ENCODE data around the gene TMEM184B. TPM values are rescaled to one million over a fixed set of nuclear protein-coding genes. Genes with fewer than 3 reads are reported as not detected.

Gene TMEM184B
- 100 to 1,000 TPM in 1 of 4 donors, 10 to 100 TPM in 3; 39.4 to 108 (median 75.3) TPM for total RNA-seq

DNA sequence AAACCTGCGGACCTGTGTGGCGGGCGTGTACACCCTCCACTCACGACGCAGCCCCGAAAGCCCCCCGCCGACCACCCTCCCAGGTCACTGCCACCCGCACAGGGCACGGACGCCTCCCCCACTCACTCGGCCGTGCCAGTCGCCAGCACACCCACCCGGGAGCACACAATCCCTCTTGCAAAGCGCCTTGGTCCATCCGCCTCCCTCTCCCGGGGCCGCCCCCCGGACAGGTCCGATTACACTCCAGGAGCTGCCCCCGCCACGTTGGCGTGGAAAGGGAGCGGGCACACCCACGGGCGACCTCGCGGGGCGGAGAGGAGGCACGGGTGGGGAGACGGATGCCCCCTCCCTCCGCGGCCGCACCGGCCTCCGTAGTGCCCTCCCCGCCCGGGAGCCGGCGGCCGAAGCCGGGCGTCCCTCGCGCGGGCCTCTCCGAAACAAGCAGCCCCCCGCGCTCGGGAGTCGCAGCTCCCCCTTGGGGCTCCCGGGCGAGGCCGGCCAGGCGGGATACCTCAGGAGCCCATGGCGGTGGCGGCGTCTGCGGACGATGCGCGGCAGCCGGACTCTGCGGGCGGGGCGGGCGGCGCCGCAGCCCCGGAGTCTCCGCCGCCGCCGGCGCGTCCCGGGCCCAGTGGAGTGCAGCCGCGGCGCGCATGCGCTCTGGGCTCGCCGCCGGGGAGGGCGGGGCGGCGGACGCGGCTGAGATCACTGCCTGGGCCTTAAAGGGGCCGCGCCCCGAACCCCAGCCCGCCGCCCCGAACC lies at the start of gene TMEM184B:
TMEM184B (minus strand) TSS at position 638 of the 762 bp plus-strand sequence. CDS start 25,049 bp downstream, outside the sequence.
- peak within 1 kb of the TSS; percentile 88 to 99 (median 98) for H3K4me3 ChIP-seq
- intact Hi-C loops (cut with DNase I), result loop anchor here (5.0 kb wide), 1 partner anchor 40 kb away; no protein-coding TSS in a partner anchor
- peak within 1 kb of the TSS; percentile 94 to 96 (median 94) for H3K27ac ChIP-seq (replicated peaks in 1 of 4)
- TF ChIP-seq EP300 (IDR thresholded peaks at IDR 0.05) (no peak), POLR2AphosphoS5 (IDR thresholded peaks at IDR 0.05) (peak; percentile 52 to 71), POLR2A (IDR thresholded peaks at IDR 0.05; ENCODE audit: low read depth) (peak; percentile 60)
- TF ChIP-seq, protein P1, sequence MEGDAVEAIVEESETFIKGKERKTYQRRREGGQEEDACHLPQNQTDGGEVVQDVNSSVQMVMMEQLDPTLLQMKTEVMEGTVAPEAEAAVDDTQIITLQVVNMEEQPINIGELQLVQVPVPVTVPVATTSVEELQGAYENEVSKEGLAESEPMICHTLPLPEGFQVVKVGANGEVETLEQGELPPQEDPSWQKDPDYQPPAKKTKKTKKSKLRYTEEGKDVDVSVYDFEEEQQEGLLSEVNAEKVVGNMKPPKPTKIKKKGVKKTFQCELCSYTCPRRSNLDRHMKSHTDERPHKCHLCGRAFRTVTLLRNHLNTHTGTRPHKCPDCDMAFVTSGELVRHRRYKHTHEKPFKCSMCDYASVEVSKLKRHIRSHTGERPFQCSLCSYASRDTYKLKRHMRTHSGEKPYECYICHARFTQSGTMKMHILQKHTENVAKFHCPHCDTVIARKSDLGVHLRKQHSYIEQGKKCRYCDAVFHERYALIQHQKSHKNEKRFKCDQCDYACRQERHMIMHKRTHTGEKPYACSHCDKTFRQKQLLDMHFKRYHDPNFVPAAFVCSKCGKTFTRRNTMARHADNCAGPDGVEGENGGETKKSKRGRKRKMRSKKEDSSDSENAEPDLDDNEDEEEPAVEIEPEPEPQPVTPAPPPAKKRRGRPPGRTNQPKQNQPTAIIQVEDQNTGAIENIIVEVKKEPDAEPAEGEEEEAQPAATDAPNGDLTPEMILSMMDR (IDR thresholded peaks at IDR 0.05), result peak in 1 of 3 experiments; percentile 28
- peaks cover 0 to 10% (median 0%) of the 10 kb centered on the region in 4 donors for H3K36me3 ChIP-seq
- H3K27me3 ChIP-seq, result no peaks in the 10 kb centered on the region
- H3K4me1 ChIP-seq, result peaks cover 49 to 60% (median 55%) of the 10 kb centered on the region in 4 donors
- no peaks in the 10 kb centered on the region for H3K9me3 ChIP-seq
- WGBS, result 0% methylated on average over 20 of the region's 97 CpGs
- DNase-seq (ENCODE audit: extremely low spot score), result no peak

DNA sequence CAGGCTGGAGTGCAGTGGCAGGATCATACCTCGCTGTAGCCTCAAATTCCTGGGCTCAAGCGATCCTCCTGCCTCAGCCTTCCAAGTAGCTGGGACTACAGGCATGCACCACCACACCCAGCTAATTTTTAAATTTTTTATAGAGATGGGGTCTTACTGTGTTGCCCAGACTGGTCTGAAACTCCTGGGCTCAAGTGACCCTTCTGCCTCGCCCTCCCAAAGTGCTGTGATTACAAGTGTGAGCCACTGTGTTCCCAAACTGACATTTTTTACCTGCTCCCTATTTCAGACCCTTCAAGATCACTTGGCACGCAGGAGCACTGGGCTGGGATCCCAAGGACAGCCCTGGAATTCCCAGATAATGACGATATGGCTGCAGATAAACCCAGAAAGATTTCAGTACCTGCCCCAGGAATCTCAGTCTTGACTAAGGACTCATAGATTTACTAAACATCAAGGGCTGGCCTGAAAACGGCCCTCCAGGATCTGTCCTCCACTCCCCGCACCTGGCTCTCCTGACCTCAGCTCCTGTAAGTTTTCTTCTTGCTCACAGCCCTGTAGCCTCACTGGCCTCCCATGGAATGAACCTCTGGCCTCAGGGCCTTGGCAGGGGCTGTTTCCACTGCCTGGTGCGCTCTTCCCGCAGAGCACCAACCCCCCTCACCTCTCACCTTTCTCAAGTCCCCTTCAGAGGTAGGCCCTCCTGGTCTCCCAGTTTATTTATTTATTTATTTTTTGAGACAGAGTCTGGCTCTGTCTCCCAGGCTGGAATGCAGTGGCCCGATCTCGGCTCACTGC lies 48.0 kb upstream of the TMEM184B start:
- Histone ChIP-seq H3K27me3 (no peaks in the 10 kb centered on the region), H3K9me3 (no peaks in the 10 kb centered on the region), H3K4me3 (no peak overlapping the region), H3K36me3 (no peaks in the 10 kb centered on the region), H3K4me1 (peaks cover 15 to 19% (median 17%) of the 10 kb centered on the region in 4 donors), H3K27ac (replicated peaks in 1 of 4) (no peak overlapping the region)
- no peak for TF ChIP-seq EP300 (IDR thresholded peaks at IDR 0.05)
- TF ChIP-seq, protein P1 (IDR thresholded peaks at IDR 0.05), result no peak
- TF ChIP-seq POLR2AphosphoS5 (IDR thresholded peaks at IDR 0.05), result no peak
- TF ChIP-seq POLR2A (IDR thresholded peaks at IDR 0.05; ENCODE audit: low read depth), result no peak
- intact Hi-C loops (cut with DNase I), result no loop called here
- no peak for DNase-seq (ENCODE audit: extremely low spot score)
- WGBS, result 95% methylated on average over 10 of the region's 11 CpGs

DNA sequence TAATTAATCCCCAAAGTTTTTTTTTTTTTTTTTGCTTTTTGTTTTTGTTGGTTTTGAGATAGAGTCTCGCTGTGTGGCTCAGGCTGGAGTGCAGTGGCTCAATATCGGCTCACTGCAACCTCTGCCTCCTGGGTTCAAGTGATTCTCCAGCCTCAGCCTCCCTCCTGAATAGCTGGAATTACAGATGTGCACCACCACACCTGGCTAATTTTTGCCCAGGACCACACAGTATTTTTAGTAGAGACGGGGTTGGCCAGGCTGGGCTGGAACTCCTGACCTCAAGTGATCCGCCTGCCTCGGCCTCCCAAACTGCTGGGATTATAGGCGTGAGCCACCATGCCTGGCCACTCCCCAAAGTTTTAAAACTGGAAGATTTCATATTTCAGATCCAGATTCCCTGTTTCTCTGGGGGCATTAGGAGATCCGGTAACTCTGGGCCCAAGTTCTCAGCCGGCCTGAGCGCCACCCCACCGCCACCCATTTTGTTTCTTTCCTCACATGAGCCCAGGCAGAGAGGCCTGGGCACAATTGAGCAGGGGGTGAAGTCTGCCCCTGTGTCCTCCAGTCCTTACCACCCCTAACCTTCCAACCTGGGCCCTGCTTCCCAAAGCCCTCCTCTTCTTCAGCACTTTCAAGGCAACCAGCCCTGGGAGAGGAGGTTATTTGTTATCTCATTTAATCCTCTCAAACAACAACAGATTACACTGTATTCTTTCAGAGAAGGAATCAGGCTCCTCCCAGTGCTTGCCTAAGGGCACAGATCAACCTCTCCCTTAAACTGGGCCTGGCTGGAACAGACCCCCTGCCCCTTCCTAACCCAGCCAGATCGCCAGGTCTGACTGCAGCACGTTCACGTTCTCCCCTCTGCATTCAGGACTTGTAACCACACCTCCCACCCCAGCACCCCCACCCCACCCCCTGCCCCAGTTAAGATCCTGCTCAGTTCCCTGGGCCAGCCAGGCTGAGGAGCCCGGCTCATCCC lies 46.3 kb upstream of the TMEM184B start:
- peaks cover 26 to 36% (median 34%) of the 10 kb centered on the region in 4 donors for H3K4me1 ChIP-seq
- peak overlapping the region in 2 of 4 donors; percentile 86 to 90 for H3K4me3 ChIP-seq
- no peaks in the 10 kb centered on the region for H3K27me3 ChIP-seq
- intact Hi-C loops (cut with DNase I), result loop anchor here (5.0 kb wide), 1 partner anchor 117 kb away; the partner anchor contains the start of gene MAFF
- TF ChIP-seq, protein P1 (IDR thresholded peaks at IDR 0.05), result no peak
- no peak for TF ChIP-seq EP300 (IDR thresholded peaks at IDR 0.05)
- no peak for TF ChIP-seq POLR2A (IDR thresholded peaks at IDR 0.05; ENCODE audit: low read depth)
- no peak for TF ChIP-seq POLR2AphosphoS5 (IDR thresholded peaks at IDR 0.05)
- WGBS, result 87% methylated on average over 12 of the region's 14 CpGs
- H3K9me3 ChIP-seq, result no peaks in the 10 kb centered on the region
- H3K27ac ChIP-seq (replicated peaks in 1 of 4), result peak overlapping the region; percentile 95 to 100 (median 98)
- no peaks in the 10 kb centered on the region for H3K36me3 ChIP-seq
- DNase-seq (ENCODE audit: extremely low spot score), result no peak
